Measurements from ENCODE around the gene FAM228B.
"Not testable (repeated sequence)": the region's sequence is repeated elsewhere in the genome, so short reads cannot be mapped to it uniquely, and the experiment has no call there.

Gene FAM228B

DNA sequence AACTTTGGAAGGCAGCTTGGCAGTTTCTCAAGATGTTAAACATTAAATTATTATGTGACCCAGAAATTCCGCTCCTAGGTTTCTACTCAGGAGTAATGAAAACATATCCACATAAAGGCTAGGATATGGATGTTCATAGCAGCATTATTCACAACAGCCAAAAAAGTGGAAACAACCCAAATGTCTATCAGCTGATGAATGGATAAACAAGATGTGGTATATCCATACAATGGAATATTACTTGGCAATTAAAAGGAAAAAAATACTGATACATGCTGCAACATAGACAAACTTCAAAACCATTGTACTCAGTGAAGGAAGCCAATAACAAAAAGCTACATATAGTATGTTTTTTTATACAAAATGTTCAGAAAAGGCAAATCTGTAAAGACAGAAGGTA is 39.2 kb downstream of the FAM228B start:
- DNase-seq = no peak

DNA sequence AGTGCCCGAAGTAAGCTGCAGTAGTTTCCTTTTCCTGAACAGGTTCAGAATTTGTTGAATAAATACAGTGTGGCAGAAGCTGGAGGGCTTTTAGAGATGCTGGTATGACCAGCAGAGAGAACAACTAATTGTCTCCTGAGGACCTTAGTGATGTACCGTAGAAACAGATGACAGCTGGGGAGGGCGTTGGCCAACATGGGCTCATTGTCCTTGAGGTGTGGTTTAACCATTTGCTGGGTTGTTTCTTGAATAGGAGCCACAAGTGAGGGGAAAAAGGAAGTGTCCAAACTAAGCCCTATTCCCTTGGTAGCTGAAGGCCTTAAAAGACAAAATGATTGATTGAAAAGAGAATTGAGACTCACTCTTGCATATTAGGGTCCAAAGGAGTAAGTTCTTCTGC is 39.9 kb downstream of the FAM228B start:
- no peak for DNase-seq

DNA sequence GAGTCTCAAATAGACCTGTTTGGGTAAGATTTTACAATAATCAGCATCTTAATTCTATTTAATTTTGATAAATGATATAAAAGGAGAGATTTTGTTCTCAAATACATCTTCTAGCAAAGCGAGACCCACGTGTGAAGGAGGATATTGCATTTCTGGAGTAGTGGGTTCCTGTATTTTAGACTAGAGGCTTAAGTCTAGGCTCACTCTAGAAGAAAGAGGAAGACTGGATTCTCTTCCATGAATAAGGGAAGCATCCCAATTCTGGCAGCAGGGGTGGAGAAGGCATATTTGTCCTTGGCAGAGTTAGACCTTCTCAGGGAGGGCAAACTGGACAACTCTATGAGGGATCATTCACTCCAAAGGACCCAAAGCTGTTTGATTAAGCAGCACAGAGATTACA is 40.3 kb downstream of the FAM228B start:
- peak; percentile 8 for DNase-seq

DNA sequence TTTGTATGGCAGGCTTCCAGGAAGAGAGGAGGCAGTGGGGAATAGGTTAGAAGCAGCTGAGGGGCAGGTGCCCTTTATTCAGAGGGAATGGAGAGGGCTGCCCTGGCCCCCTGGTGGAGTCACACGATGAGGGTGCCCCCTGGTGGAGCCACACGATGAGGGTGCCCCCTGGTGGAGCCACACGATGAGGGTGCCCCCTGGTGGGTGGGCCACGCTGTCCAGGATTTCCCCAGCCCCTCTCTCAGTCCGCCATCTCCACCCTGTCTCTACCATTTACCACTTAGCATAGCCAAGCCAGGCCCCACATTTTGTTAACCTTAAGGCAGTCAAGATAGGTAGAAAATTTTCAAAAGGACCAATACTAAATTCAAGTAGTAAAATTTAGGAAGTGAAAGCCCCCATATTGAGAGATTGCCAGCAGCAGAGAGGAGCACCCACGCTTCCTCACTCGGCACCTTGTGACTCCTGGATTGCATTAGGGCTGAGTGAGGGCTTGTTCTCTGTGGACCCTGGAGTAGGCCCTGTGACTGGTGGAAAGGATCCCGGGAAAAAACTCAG is 41.2 kb downstream of the FAM228B start:
- peak; percentile 84 for DNase-seq

DNA sequence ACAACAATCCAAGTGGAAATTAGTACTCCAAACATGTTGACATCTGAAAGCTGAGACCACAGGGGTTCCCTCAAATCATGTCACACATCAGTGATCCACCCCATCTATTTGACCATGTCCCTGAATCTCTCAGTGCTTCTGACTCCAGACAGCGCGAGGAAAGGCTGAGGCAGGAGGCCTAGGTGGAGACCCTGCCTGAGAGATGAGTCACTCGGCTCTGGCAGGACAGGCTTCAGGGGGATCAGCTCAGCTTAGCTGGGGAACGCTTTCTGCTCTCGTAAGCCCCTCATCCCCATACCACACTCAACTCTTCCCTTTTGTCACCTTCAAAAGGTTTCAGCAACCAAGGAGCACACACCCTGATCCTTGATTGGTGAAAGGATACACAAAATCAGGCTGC is 45.8 kb downstream of the FAM228B start:
- DNase-seq = no peak

DNA sequence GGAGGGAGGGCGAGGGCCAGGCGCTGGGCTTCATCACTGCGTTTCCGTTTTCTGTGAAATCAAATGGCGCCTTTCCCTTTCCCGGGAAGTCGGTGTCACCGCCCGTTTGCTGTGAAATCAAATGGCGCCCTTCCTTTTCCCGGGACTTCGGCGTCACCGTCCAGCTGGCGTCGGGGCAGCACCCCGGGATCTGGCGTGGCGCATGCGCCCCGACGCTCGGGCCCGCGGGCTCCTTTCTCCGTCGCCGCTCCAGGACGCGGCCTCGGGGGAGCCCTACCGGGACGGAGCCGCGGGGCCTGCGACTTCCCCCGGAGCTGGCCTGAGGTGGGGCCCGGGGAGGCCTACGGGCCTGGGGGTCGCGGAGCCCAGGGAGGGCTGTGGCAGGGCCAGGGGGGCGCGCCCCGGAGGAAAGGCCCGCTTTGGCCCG is 51.6 kb downstream of the FAM228B start, which contains the start of gene FAM228A:
FAM228A (plus strand) TSS at position 203 of the 427 bp plus-strand sequence. CDS start 428 bp downstream, outside the sequence.
- no peak for DNase-seq

DNA sequence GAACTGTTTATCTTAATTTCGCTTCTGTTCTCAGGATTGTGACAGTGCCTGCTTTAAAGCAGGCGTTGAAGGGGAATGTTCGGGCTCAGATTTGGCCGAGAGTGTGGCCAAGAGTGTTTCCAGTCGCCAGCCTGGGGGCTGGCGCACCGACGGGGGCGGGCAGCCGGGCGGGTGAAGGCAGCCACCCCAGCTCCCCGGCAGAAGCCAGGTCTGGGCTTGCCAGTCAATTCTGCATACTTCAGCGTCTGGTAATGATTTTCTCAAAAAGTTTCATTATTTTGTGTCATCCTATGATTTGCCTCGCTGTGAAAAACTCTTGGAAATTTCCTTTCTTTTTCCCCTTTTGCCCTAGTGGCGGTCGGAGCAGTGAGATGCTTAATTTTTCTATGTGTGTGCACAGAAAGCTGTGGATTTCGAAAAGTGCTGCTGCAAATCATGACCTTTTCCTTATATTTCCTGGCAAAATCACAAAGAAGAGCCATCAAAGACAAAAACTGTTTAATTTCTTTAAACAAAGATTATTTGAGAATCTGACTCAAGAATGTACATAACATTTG is 52.4 kb downstream of the FAM228B start:
- DNase-seq = no peak

DNA sequence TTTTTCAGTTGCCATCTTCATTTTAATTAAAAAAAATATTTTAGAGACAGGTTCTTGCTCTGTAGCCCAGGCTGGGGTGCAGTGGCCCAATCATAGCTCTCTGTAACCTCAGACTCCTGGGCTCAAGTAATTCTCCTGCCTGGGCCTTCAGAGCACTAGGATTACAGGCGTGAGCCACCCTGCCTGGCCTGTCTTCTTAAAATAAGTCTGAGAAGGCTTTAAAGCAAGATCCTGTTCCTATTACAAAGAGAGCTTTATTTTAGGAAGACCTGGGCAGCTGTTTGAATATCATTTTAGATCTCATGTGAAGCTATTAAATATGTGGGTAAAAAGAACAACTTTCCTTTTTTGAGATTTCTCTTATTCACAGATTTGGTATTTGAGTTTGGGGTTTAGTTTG is 53.1 kb downstream of the FAM228B start:
- DNase-seq = no peak

DNA sequence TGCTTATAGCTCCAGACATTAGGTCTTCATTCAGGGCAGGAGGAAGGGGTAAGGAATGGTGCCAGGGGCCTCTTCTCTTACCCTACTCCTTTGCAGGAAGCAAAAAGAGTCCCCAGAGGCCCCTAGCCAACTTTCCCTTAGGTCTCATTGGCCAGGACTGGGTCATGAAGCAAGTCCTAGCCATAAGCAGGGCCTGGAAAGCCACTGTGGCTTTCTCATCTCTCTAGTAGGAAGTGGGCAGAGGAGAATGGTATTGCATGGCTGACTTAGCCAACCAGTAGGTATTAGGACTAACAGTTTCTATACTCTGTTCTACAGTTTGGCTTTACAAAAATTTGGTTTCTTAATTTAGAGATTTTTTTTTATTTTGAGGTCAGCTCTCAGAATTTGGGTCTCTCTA is 56.4 kb downstream of the FAM228B start:
- no peak for DNase-seq

DNA sequence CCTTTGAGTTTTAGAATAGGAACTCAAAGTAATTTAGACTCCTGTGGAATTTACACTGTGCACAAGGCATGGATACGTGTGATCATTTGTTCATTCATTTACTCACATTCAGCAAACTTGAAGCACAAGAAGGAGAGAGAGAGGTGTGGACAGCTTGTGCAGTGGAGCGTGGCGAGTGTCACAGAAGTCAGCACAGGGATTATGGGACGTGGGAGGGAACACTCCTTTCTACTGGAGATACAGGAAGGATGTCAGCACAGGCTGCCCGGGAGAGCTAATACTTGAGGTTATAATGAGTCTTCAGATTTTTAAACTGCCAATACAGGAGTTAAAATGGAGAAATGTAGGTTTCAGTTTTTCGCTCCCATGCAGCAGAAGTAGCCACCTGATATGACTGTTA is 58.6 kb downstream of the FAM228B start:
- DNase-seq = no peak

DNA sequence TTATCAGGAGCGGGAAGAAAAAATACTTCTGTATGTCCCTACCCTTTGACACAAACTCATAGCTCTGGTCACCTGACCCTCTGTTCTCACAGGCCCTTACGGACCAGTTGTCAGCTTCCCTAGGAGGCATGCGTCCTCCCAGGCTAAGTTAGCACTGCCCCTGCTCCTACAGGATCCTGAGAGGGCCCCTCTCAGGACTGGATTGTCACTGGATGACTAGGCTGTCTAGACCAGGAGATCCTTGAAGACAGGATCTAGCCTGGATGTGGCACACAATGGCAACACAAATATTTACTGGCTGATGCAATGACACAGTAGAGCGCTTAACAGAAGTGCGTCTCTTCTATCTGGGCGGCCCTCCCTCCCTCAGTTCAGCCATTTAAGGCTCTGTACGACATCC is 59.2 kb downstream of the FAM228B start:
- no peak for DNase-seq

DNA sequence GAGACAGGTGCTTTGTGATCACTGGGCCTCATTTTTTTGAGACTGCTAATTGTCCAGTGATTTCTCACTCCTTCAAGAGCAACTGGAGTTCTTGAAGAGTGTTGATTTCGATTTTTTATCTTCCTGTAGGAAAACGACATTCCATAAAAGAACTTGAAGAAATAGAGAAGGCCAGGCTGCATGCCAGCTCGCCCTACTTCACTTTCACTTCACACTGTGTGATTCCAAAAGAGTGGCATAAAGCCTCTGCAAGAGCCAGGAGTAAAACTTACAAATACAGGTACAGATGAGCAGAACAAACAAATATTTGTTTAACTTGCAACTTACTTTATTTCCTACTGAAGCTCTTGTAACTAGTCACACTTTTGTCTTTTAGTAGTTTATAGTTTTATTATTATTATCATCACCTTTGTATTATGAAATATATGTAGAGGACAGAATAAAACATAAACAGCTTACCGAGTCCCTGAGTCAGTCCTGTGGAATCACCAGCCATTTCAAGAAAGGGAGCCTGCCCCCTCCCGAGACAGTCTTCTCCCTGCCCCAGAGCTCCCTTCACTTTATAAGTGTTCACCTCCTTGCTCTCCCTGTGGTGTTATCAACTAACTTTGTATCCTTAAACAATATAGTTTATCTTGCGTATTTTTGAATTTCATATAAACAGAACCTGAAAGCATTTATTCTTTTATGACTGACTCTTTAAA is 60.2 kb downstream of the FAM228B start:
- DNase-seq = no peak

DNA sequence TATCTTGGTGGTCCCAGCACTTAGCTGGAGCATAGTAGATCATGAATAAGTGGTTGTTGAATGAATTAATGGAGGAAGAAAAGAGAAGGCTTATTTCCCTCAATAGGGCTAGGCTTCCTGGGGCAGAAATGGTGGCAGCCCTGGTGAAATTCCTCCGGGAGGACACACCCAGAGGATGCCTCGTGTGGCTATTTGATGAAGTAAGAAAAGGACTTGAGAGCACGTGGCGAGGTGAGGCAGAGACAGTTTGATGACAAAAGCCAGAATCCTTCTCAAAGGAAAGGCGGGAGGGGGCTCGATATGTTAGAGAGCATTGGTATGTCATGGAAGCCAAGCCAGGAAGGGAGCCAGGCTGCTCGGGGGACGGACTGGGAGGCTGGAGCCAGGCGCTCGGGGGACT is 66.3 kb downstream of the FAM228B start:
- no peak for DNase-seq

DNA sequence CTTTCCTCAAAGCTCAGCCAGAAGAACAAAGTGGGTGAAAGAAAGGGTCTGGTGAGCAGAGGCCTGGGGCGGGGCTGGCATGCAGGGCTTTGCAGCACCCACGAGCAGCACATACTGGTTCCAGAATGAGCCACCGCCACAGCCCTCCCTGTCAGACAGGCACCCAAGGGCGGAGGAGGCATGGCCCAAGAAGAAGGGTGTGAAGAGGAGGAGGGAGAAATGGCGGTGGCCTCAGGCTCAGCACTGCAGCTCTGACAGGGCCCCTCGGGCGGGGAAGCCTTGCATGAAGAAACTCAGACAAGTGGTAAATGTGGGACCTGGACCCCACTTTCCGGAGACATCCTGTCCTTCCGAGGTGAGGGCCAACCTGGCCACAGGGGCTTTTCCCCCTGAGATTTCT is 67.2 kb downstream of the FAM228B start:
- no peak for DNase-seq

DNA sequence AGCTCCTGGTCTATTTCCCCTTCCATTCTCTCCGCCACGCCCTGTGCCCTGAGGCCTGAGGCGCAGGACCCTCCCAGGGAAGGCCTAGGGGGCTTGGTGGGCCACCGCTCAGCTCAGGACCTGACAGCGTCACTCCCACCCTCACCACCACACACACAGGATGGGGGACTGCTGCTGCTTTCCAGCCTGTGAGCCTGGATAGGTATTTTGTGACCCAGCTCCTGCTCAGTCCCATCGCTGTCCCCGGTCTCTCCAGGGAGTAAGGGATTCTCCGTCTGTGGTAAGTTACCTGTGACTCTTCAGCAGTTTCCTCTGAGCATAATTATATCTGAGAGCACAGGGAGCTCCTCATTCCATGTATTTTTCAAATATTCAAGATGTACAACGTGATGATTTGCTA is 67.9 kb downstream of the FAM228B start:
- DNase-seq = no peak

DNA sequence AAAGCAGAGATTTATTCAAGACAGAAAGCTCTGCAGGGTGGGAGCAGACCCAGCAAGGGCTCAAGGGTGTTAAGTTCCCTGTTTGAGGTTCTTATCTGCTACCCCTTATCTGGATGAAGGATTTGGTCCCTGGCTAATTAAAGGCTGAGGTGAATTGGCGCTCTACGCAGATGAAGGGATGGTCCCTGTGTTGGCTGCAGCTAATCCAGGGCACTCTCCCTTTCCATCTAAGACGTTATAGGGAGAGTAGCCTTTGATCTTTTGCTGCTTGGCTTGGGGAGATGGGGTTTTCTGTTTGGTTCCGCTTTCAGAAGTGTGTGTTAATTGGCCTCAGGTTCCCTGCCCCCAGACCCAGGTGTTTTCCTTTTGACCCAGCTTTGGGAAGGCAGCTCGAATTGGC is 68.6 kb downstream of the FAM228B start:
- no peak for DNase-seq

DNA sequence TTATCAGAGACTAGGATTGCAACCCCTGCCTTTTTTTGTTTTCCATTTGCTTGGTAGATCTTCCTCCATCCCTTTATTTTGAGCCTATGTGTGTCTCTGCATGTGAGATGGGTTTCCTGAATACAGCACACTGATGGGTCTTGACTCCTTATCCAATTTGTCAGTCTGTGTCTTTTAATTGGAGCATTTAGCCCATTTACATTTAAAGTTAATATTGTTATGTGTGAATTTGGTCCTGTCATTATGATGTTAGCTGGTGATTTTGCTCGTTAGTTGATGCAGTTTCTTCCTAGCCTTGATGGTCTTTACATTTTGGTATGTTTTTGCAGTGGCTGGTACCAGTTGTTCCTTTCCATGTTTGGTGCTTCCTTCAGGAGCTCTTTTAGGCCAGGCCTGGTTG is 73.9 kb downstream of the FAM228B start:
- not testable (repeated sequence) for DNase-seq

DNA sequence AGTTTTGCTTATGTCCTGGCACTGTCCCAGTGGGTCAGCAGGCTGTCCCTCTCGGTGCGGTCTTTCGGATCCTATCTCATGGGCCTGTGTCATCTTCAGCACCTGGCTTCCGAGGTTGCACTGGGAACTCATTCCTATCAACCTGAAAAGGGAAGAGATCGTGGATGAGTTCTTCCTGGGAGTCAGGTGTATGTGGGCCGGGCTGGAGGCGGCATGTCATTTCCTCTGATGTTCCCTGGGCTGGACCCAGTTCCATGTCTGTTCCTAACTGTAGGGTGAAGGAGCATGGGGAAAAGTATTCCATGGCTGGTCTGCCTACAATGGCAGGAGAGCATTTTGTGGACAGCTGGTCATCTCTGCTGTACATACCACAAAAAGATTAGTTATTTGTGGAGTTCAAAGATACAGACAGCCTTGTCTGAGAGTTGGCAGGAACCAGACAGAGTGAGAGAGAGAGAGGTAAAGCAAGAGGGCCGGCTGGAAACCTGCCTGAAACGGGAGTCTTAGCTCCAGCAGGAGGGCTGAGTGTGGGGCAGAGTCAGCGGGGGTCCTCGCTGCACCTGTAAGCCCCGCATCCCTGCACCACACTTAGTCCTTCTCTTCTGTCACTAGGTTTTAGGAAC is 76.8 kb downstream of the FAM228B start:
- DNase-seq = no peak

DNA sequence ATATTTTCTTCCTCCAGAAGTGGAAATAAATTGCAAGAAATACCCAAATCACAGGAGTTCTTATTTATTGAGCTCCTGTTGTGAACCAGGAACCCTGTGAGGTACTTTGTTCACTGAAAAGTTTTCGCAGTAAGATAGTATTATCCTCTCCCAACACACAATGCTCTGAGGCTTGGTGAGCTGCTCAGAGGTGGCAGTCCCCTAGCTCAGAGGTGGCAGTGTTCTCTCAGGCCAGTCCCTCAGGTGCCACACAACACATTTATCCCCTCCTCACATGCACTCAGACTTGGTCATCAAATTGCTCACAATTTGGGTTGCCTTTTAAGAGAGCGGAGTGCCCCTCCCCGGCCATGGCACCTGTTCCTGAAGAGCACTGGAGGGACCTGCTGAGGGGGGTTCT is 77.5 kb downstream of the FAM228B start:
- no peak for DNase-seq

DNA sequence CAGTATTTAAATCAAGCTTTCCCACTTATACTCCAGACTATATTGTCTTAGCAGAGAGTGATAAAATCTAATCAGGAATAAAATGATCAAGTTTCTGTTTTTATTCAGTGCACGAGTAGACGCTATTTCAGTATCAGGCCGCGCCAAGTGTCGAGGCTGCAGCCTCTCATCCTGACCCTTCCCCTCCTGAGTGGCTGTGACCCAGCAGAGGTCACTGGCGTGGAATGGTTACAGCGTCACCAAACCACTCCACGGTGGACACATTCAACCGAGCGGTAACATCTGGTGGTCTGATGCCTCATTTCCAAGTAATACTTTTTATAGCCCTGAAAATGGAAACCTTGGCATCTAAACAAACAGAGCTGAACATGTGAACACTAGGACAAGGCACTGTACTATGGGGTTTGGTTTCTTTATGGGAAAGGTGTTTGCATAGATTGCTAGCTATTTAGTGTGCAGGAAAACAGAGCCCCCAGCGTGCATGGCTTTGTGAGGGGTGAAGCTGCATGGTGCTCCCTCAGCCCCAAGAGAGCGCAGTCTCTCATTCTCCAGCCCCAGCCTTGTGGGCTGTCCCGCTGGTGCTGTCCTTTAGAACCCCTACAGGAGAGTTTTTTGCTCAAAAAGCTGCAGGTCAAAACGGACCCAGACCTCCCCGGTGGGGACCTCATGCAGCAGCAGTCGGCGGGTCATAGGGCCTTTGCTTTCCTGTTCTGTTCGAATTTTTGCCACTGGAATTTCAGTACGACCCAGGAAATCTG is 79.9 kb downstream of the FAM228B start:
- no peak for DNase-seq

DNA sequence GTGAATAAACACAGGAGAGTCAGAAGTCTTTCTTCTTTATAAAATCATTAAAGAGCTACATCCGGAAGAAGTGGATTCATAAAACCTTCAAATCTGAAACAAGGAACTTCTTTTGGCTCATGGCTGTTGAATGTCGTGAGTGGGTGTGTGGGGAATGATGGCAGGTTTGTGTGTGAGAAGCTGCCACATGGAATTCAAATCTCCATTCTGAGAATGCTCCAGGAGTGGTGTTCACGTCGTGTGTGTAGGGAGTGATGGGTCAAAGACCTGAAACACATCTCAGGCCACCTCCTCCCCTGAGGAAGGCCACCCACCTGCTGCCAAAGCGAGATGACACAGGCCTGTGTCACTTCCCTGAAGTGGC is 80.5 kb downstream of the FAM228B start:
- DNase-seq = no peak

DNA sequence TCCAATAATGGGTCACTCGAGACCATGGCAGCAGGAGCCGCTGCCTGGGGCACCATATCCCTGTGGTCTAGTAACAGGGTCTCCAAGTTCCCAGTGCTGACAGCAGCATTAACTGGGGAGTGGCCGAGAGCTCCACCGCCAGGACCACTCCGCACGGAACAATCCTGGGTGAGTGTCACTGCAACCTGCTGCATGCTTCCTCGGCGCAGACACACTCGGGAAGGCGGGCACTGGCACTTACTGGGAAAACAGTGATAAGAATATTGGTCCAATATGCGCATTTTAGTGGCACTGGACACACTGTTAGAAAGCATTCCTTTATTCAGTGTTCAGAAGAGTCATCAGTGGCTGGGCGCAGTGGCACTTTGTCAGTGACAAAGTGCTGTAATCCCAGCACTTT is 81.2 kb downstream of the FAM228B start:
- no peak for DNase-seq

DNA sequence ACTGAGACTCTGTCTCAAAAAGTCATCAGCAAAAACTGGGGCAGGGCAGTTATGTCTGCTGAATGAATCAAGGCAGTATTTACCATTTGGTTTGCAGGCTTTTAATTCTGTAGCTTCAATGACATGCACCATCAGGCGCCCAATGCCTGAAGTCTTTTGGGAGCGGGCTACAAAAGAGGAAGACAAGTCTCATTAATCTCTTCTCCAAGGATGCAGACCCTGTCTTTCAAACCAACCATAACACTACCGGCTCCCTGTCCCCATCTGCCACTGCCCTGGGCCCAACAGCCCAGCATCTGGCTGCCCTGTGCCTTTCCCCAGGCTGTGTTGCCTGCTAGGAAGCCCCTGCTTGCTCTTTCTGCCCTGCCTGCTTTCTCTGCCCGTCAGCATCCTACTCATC is 81.9 kb downstream of the FAM228B start:
- no peak for DNase-seq

DNA sequence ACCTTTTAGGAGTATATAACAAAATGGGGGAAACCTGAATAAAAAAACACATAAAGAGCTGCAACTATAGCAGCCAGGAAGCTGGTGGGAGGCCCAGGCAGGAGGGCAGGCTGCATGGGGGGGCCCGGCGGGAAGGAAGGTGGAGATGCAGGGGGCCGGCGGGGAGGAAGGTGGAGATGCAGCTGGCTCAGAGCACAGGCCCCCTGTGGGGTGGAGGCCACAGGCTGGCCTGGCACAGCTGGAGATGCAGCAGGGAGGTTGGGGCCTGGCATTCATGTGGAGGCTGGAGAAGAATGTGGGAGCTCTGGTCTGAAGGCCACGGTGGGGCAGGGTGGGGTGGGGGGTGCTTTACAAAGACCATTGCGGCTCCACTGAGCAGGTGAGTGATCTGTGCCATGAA is 83.0 kb downstream of the FAM228B start:
- DNase-seq = no peak

All from inflammatory macrophage treated with lipopolysaccharide for 4 hours (primary cell).